DMS153 treated with DMSO at 0.1 percent for 48 hours (cell line): ENCODE data around the gene ANAPC2.

ENCODE experiments used
- DNase-seq: peaks from one replicate; lab custom pipeline; 2025; ENCODE audit not compliant: unreplicated experiment; lab: John Stamatoyannopoulos, UW

Gene ANAPC2

DNA sequence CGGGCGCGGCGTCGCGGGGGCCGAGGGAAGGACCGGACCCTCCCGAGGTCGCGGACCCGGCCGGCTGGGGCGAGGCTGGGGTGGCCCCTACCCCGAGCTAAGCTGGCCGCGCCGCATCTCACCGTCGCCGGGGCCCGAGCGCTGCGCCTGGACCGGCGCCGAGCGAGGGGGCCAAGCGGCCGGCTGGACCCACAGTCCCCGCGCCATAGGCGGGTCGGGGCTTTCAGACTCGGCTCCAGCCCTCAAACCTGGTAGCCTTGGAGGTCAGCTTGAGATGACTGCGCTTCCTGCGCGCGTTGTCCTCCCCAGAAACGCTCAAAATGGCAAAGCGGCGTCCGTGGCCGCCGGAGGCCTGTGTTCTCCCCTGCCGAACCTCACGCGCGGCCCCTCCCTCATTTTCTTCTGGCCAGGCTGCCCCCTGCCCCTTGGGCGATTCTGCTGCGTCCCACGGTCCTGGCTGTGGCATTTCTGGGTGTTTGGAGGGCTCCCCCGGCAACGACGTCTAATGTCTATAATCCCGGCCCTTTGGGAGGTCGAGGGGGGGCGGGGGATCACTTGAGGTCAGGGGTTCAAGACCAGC is 58.1 kb downstream of the ANAPC2 start:
- no peak for DNase-seq

DNA sequence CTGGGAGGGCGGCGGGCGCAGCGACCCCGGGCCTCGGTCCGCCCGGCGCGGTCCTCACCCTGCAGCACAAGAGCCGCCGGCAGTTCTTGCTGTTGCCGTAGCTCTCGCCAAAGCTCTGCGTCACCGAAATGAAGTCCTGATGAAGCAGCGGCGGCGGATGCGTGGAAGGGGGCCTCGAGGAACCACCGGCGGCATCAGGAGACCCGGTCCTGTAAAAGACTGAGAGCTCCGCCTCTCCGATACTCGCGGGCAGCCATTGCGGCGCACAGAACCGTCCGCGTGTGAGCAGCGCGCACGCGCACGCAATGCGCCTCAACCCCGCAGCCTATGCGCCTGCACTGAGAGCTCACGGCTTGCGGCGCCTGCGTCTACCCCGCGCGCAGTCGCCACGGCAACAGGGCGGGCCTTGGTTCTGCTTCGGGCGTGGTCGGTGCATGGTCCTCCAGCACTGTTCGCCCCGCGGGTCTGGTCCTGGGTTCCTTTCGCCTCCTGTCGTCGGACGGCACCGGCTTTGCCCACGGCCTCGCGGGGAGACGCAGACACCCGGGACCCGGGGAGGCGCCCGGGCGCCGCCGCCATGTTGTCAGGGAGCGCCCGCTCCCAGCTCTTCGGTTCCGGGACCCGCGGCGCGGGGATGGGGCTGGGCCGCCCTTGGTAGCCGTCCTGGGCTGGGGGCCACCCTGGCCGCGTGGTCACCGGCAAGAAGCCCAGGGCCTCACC is 58.7 kb downstream of the ANAPC2 start:
- peak; percentile 68 for DNase-seq

DNA sequence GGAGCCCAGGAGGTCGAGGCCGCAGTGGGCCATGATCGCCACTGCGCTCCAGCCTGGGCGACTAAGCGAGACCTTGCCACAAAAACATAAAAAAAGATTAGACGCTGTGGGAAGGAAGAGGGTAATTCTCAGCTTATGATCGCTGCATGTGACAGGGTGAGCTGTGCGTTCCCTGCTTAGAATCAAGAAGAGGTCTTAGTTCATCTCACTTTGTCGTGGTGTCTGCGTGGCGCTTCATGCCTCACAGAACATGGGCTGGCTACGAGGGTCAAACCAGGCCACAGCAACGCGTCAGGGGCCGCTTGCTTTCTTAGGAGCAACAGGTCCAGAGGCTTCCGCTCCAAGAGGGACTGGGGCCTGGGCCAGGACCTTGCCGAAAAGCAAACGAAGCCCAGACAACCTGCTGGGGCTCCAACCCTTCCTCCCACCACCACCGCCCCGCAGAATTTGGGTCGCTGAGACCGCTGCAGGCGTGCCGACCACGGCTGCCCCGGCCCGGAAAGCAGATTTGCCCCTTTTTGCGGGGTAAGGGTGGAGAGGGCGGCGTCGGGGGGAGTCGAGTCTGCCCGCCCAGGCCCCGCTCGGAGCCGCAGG is 59.4 kb downstream of the ANAPC2 start:
- DNase-seq: no peak

DNA sequence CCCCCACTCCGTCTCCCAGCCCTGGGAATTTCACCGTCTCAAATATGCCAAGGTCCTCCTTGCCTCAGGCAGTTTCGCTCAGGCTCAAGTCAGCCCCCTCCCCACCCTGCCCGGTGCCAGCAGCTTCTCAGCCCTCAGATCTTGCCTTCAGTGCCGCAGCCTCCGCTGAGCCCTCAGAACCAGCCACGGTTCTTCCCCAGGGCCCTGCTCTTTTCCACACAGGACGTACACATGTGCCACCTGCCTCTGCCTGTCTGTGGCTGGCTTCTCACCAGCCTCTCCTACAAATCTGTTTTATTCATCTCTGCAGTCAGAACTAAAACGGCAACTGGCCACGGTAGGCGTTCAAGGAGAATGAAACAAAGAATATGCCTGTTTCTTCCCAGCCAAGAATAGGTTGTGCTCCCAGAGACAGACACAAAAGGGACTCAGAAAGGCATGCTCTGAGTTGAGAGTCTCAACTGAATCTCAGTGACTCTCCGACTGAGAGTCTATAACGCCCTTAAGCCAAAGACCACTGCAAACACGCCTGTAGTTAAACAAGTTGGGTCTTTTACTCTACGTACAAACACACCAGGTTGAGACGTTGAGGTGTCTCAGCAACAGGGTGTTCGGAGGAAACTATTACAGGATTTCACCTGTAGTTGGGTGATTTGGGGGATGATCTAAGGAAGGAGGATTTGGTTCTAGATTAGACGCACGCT is 60.0 kb downstream of the ANAPC2 start:
- DNase-seq: no peak

DNA sequence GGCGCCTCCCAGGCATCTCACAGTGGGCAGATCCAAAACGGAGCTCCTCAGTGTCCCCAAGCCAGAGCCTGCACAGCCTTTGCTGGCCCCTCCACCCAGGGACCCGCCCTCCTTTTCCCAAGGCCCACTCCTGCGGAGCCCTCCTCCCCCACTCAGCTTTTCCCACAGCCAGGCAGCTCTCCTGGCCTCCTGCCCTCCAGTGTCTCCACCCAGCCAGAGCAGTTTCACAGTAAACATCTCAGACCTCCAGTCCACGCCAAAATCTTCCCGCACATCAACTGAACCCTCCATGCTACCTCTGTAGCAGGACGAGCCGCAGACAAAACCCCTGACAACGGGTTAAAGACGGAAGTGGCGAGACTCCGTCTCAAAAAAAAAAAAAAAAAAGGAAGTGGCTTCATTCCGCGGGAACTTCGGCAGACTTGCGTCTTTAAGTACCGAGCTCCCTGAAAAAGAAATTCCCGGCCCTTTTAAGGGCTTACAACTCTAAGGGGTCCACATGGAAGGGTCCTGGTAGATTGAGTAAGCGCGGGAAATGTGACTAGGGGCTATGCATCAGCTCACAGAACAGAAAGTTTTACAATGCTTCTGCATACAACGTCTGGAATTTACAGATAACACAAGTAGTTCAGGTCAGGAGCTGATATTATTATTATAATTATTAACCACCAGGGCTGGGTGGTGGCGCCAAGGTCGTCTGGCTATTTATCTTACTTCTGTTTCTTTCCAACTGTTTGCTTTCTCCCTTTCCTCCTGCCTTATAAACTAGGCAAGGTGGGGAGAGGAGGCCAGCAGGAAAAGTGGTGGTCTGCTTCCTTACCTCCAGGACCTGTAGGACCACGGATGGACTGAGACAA is 60.8 kb downstream of the ANAPC2 start:
- no peak for DNase-seq

DNA sequence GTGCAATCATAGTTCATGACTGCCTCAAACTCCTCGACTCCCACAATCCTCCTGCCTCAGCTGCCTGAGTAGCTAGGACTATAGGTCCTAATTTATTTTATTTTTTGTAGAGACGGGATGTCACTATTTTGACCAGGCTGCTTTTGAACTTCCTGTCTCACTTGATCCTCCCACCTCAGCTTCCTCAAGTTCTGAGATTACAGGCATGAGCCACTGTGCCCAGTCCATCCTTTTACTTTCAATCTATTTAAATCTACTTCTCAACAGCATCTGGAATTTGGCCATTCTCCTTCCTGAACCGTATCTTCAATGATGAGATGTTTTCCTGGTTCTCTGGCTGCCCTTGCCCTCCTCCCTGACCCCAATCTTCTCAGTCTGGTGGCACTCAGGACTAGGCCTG is 61.6 kb downstream of the ANAPC2 start:
- DNase-seq: no peak
